ENCODE data around the gene ACOXL. TPM values are rescaled to one million over a fixed set of nuclear protein-coding genes. Genes with fewer than 3 reads are reported as not detected.

Gene ACOXL
- total and polyA plus RNA-seq, 10 of the 15 experiments (the other 5 are each of a cell fraction or from before 2014, with no cell fraction given), result 0.05 to 1.3 (median 0.71) TPM

- Histone ChIP-seq H3K9ac (ENCODE audit: control insufficient read depth, insufficient read depth, low read length) (no peak overlapping the region), H3K4me1 (ENCODE audit: control insufficient read depth, insufficient read depth, low read length) (no peaks in the 10 kb centered on the region), H3K9me3 (replicated peaks; ENCODE audit: control insufficient read depth, insufficient read depth, low read length) (peaks cover 2% of the 10 kb centered on the region; the same call in 2 of the 3 replicates), H2AFZ (ENCODE audit: control insufficient read depth, low read depth, low read length) (no peak overlapping the region), H3K4me2 (ENCODE audit: control insufficient read depth, insufficient read depth) (no peak overlapping the region), H3K27ac (ENCODE audit: control insufficient read depth, insufficient read depth) (no peak overlapping the region), H3K36me3 (ENCODE audit: control insufficient read depth in 2 of 2, insufficient read depth in 2 of 2, low read length in 1 of 2) (no peaks in the 10 kb centered on the region), H3K79me2 (ENCODE audit: control insufficient read depth, insufficient read depth, low read length) (no peaks in the 10 kb centered on the region), H4K20me1 (ENCODE audit: control insufficient read depth, insufficient read depth) (no peaks in the 10 kb centered on the region), H3K27me3 (replicated peaks in 1 of 2; ENCODE audit: control insufficient read depth in 2 of 2, insufficient read depth in 2 of 2, low read length in 1 of 2) (no peaks in the 10 kb centered on the region), H3K4me3 (no peak overlapping the region)
- POLR2A ChIA-PET, result interaction anchor here (0.9 to 1.5 kb wide), 2 partner anchors 12 to 17 kb away, joined by 3 to 4 read pairs; partner anchors contain the start of gene BUB1
- RAD21 ChIA-PET (ENCODE audit: unreplicated experiment), result no interaction called here
- CTCF ChIA-PET, result no interaction called here
- intact Hi-C loops (cut with micrococcal nuclease; ENCODE audit: unreplicated experiment), result no loop called here
- BruUV-seq (replicated peaks), result no TSS peak
- DNase-seq (ENCODE audit: low read depth, low spot score) (no peak), ATAC-seq (no peak), FAIRE-seq (no peak)
- TF ChIP-seq RUNX3 (IDR thresholded peaks at IDR 0.05; ENCODE audit: low read length) (no peak), CUX1 (IDR thresholded peaks at IDR 0.05; ENCODE audit: insufficient replicate concordance, low read depth, low read length) (no peak), PML (IDR thresholded peaks at IDR 0.05; ENCODE audit: low read length) (no peak), STAT1 (conservative IDR thresholded peaks at IDR 0.05) (no peak), EP300 (IDR thresholded peaks at IDR 0.05; ENCODE audit: borderline replicate concordance in 1 of 2, control insufficient read depth in 1 of 2, low read depth in 2 of 2, low read length in 2 of 2) (no peak), ZNF384 (IDR thresholded peaks at IDR 0.05; ENCODE audit: borderline replicate concordance, low read depth, low read length) (no peak), FOXM1 (IDR thresholded peaks at IDR 0.05; ENCODE audit: low read depth, low read length) (no peak)
- in situ Hi-C loops (cut with MboI), result no loop called here
- WGBS (ENCODE audit: insufficient coverage, insufficient replicate concordance, low lambda C conversion rate, missing lambda C conversion rate), result 47% methylated on average over 4 of the region's 4 CpGs
- SMC1A ChIA-PET (ENCODE audit: uncharacterized antibody, unreplicated experiment), result interaction anchor here (1.0 to 1.7 kb wide), 5 partner anchors 9 to 65 kb away, joined by 3 to 4 read pairs (median 4); no protein-coding TSS in a partner anchor
Observed at GRCh38 chr2:110690083-110690965, 42.0 kb upstream of the ACOXL start.

Measured in GM12878 (cell line).